Mucosa of rectum (tissue), 2 donors: Measurements from ENCODE around the gene SLC25A25.
"Not testable (repeated sequence)": the region's sequence is repeated elsewhere in the genome, so short reads cannot be mapped to it uniquely, and the experiment has no call there.

Experiments used
- H3K27ac ChIP-seq, 2 donors: one replicate each; pipeline ENCODE4 v1.7.0; 2013; ENCODE audit warnings: inconsistent platforms in 2 of 2, low read depth in 2 of 2, low read length in 2 of 2
- H3K27me3 ChIP-seq, 2 donors: one replicate each; pipeline ENCODE4 v1.7.0; 2013; ENCODE audit warnings: low read length in 2 of 2; ENCODE audit not compliant: control insufficient read depth in 2 of 2, insufficient read depth in 2 of 2
- H3K36me3 ChIP-seq, 2 donors: one replicate each; pipeline ENCODE4 v1.7.0; 2013; ENCODE audit warnings: low read length in 2 of 2; ENCODE audit not compliant: control insufficient read depth in 2 of 2, insufficient read depth in 2 of 2
- H3K4me1 ChIP-seq, 2 donors: one replicate each; pipeline ENCODE4 v1.7.0; 2013; ENCODE audit warnings: low read length in 2 of 2, mild to moderate bottlenecking in 1 of 2; ENCODE audit not compliant: control insufficient read depth in 2 of 2, insufficient read depth in 2 of 2
- H3K4me3 ChIP-seq, 2 donors: one replicate each; pipeline ENCODE4 v1.7.0; 2013; ENCODE audit warnings: low read length in 2 of 2
- H3K9ac ChIP-seq, 2 donors: one replicate each; pipeline ENCODE4 v1.7.0; 2013; ENCODE audit warnings: low read length in 2 of 2, low read depth in 1 of 2, mild to moderate bottlenecking in 1 of 2
- H3K9me3 ChIP-seq, 2 donors: one replicate each; pipeline ENCODE4 v1.7.0; 2013; ENCODE audit warnings: low read length in 2 of 2; ENCODE audit not compliant: control insufficient read depth in 2 of 2
- donor health status: healthy.
- donor health status: Normal muscosa, but diverticular disease.

SLC25A25 gene

GRCh38 chr9:128109050-128109709, 41.1 kb downstream of the SLC25A25 start:
- Histone ChIP-seq H3K4me1 (peaks cover 19 to 44% of the 10 kb centered on the region in 2 donors), H3K27ac (peak overlapping the region; percentile 79 to 92), H3K27me3 (no peaks in the 10 kb centered on the region), H3K9ac (peak overlapping the region; percentile 38 to 70), H3K36me3 (peaks cover 35 to 40% of the 10 kb centered on the region in 2 donors), H3K4me3 (peak overlapping the region; percentile 38 to 60), H3K9me3 (no peaks in the 10 kb centered on the region)

- Histone ChIP-seq H3K4me3 (peak overlapping the region; percentile 26 to 50), H3K36me3 (peaks cover 21 to 26% of the 10 kb centered on the region in 2 donors), H3K4me1 (peaks cover 28 to 64% of the 10 kb centered on the region in 2 donors), H3K9ac (peak overlapping the region in 1 of 2 donors; percentile 56), H3K27ac (peak overlapping the region in 1 of 2 donors; percentile 92)
- not testable (repeated sequence) for H3K9me3 ChIP-seq, H3K27me3 ChIP-seq
Measured at GRCh38 chr9:128111726-128112125, 43.7 kb downstream of the SLC25A25 start.

DNA sequence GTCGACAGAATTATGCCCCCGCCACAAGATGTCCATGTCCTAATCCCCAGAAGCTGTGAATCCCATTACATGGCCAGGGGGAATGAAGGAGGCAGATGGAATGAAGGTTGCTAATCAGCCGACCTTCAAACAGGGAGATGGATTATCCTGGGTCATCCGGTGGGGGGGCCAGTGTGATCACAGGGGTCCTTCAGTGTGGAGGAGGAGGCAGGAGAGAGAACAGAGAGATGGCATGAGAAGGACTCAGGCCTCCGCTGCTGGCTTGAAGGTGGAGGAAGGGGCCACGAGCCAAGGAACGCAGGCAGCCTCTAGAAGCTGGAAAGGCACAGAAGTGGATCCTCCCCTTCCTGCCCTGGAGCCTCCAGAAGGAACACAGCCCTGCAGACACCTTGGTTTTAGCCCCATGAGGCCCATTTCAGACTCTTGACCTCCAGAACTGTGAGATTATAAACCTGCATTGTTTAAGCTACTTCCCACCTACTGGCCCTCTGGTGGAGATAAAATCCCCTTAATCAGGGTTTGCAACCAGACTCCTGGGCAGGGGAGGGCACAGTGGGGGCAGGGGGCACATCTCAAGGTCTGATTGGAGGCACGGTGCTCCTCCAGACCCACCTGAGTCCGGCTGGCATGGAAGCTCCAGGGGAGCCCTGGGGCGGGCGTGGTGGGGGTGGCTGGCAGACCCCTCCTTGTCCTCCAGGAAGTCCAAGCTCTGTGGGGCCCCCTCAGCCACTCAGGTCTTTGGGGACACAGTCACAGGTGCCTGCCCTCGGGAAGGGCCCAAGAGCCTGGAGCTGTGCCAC, 45.7 kb downstream of the SLC25A25 start:
- H3K27me3 ChIP-seq = no peaks in the 10 kb centered on the region
- peak overlapping the region; percentile 98 for H3K27ac ChIP-seq
- peak overlapping the region; percentile 75 to 84 for H3K4me3 ChIP-seq
- peak overlapping the region; percentile 94 to 96 for H3K9ac ChIP-seq
- H3K4me1 ChIP-seq = peaks cover 37 to 68% of the 10 kb centered on the region in 2 donors
- H3K36me3 ChIP-seq = peaks cover 2 to 12% of the 10 kb centered on the region in 2 donors
- H3K9me3 ChIP-seq = no peaks in the 10 kb centered on the region

DNA sequence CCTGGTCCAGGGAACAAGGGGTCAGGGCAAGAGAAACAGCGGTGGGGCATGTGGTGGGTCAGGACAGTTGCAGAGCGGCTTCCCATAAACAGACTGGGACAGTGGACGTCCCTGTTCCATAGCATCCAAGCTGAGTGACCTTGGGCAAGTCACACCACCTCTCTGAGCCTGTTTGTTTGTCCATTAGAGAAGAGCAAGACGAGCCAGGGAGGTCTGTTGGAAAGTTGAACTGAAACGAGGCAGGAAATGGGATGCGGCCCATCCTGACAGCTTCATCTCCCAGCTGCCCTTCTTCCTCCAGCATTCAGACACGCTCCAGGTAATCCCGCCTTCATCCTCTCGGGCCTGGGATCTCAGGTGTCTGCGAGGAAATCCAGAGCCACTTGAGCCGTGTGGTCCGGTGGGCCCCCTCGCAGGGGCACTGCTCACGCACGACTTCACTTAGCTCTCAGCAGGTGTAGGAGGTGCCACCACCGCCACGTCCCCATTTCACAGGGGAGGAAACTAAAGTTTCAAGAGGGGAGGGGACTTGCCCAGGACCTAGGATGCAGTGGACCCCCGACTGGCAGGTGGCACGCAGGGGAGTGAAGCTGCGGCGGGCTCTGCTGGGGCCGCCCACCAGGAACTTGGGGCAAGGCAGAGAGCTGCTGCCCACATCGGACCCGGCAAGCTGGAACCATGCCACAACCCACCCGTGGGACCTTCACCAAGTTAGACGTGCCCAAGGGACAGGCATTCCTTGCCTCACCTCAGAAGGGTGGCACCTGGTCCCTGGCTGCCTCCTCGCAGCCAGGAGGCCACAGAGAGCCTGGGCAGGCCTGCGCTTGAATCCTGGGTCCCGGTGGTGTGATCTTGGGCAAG, 46.5 kb downstream of the SLC25A25 start:
- Histone ChIP-seq H3K9me3 (no peaks in the 10 kb centered on the region), H3K9ac (peak overlapping the region; percentile 94 to 96), H3K36me3 (peaks cover 2 to 9% of the 10 kb centered on the region in 2 donors), H3K27ac (peak overlapping the region; percentile 98), H3K4me3 (peak overlapping the region; percentile 75 to 84), H3K4me1 (peaks cover 31 to 59% of the 10 kb centered on the region in 2 donors), H3K27me3 (no peaks in the 10 kb centered on the region)

DNA sequence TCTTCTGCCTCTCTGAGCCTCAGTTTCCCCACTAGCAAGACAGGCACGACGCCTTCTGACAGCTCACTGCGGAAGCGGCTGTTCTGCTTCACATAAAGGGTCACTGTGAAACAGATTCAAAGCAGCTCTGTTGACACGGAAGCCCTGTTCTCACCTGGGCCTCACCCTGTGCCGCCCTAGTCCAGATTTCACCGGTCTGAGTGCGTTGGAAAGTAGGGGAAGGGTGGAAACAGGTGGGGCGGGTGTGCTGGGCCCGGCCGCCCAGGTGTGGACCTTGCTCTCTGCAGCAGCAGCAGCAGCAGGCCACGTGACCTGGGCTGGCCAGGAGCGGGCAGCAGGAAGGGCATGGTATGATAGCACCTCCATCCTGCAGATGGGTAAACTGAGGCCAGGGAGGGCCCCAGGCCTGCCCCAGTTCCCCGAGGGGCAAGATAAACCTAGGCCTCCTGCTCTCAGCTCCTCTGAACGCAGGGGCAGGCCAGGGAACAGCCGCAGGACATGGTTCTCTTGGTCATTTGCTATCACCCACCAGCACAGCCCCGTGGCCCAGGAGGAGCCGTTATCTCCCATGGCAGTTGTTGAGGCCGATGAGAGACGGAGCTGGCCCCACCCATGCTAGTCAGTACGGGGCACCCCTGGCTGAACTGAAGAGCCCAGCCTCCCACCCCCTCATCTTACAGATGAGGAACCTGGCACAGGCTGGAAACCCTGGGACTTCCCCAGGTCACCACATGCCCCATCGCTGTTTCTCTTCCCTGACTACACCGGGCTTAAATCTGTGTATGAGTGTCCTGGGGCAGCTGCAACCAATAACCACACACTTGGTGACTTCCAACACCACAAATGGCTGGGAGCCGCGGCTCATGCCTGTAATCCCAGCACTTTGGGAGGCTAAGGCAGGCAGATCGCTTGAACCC, 47.4 kb downstream of the SLC25A25 start:
- Histone ChIP-seq H3K27ac (peak overlapping the region; percentile 98), H3K36me3 (peaks cover 2 to 11% of the 10 kb centered on the region in 2 donors), H3K4me1 (peaks cover 26 to 55% of the 10 kb centered on the region in 2 donors), H3K27me3 (no peaks in the 10 kb centered on the region), H3K9ac (peak overlapping the region; percentile 94 to 96), H3K9me3 (no peaks in the 10 kb centered on the region), H3K4me3 (peak overlapping the region; percentile 75 to 84)

DNA sequence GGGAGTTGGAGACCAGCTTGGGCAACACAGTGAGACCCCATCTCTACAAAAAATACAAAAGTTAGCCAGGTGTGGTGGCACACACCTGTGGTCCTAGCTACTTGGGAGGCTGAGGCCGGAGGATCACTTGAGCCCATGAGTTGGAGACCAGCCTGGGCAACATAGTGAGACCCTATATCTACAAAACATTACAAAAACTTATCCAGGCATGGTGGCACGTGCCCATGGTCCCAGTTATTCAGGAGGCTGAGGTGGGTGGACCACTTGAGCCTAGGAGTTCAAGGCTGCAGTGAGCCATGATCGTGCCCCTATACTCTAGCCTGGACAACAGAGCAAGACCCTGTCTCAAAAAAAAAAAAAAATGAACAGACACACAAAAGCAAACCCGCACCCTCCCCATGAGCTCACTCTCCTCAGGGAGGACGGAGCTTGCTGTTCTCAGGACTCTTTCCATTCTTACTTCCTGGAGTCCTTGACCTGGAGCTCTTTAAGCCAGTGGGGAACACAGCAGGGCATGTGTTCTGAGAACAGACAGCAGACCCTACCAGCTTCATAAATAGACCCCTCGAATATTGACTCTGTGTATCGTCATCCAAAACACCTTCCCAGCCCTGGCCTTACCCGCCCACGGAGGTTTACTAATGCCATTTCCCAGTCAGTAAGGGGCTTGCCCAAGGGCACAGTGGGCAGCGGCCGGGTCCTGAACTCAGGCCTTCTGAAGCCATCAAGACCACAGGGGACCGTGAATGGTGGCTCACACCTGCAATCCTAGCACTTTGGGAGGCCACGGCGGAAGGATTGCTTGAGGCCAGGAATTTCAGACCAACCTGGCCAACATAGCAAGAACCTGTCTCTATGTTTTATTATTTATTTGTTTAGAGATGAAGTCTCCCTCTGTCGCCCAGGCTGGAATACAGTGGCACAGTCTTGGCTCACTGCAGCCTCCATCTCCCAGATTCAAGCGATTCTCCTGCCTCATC, 48.4 kb downstream of the SLC25A25 start:
- Histone ChIP-seq H3K9me3 (no peaks in the 10 kb centered on the region), H3K9ac (peak overlapping the region; percentile 17 to 96), H3K36me3 (peaks cover 8 to 17% of the 10 kb centered on the region in 2 donors), H3K27ac (peak overlapping the region; percentile 98), H3K4me3 (no peak overlapping the region), H3K4me1 (peaks cover 26 to 50% of the 10 kb centered on the region in 2 donors), H3K27me3 (no peaks in the 10 kb centered on the region)

DNA sequence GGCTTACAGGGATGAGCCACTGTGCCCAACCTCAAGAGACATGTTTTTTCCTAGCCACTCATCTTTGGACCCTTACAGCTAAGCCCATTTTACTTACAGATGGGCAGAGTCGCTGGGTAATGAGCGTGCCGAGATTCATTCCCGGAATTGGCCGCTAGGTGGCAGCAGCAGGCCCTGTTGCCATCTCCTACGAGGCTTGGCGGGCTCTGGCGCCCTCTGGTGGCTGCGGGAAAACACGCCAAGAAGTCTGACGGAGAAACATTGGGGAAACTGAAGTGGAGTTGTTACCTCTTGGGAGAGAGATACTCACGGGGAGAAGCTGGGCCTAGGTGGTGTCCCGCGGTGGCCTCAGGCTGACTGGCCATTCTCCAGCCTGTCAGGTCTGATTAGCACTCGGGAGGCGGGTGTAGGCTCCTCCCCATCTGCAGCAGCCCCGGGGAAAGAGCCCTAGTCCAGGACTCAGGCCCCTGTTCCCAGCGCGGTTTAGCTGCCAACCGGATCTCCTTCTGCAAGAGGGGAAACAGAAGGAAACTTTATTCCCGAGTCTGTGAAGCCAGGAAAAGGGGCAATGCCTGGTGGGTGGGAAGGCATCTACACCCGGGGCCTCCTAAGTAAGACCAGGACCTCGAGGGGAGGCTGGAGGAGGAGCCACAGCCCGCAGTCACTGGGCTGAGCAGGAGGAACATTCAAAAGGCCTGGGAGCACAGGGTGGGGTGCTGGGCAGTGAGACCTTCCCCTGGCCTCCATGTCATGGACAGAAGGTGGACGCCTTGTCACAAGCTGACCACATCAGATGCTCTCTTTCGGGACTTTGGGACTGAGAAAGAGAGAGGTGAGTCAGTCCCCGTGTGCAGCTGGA, 49.8 kb downstream of the SLC25A25 start:
- no peaks in the 10 kb centered on the region for H3K27me3 ChIP-seq
- H3K4me1 ChIP-seq = peaks cover 26 to 45% of the 10 kb centered on the region in 2 donors
- no peaks in the 10 kb centered on the region for H3K9me3 ChIP-seq
- H3K27ac ChIP-seq = peak overlapping the region; percentile 98
- H3K36me3 ChIP-seq = peaks cover 19 to 28% of the 10 kb centered on the region in 2 donors
- no peak overlapping the region for H3K4me3 ChIP-seq
- peak overlapping the region in 1 of 2 donors; percentile 96 for H3K9ac ChIP-seq

- H3K9me3 ChIP-seq = no peaks in the 10 kb centered on the region
- no peak overlapping the region for H3K27ac ChIP-seq
- H3K4me1 ChIP-seq = peaks cover 26 to 40% of the 10 kb centered on the region in 2 donors
- no peaks in the 10 kb centered on the region for H3K27me3 ChIP-seq
- peaks cover 19 to 32% of the 10 kb centered on the region in 2 donors for H3K36me3 ChIP-seq
- H3K9ac ChIP-seq = no peak overlapping the region
- no peak overlapping the region for H3K4me3 ChIP-seq
Measured at GRCh38 chr9:128118472-128118857, 50.4 kb downstream of the SLC25A25 start.
